Measurements from ENCODE around the gene STBD1. TPM values are rescaled to one million over a fixed set of nuclear protein-coding genes. Genes with fewer than 3 reads are reported as not detected.

Gene STBD1
- total and polyA plus RNA-seq, 2 experiments from 2014 or later: 2.0 to 2.6 TPM

DNA sequence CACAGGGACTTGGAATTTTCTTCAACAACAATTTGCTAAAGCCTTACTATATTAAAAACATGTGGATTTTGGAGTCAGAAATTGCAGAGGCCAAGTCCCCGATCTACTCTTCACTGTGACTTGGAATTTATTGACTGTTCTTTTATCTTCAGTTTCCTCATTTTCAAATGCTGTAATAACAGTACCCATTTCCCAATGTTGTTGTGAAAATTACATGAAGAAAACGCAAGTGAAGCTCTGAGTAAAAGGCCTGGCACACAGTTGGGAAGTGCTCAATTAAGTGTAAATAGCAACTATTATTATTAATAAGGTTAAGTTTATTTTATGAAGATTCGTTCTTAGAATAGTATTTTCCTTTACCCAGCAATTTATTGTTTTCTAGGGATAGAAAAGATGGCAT is 15.7 kb downstream of the STBD1 start (continued):
- TF ChIP-seq, protein P1, sequence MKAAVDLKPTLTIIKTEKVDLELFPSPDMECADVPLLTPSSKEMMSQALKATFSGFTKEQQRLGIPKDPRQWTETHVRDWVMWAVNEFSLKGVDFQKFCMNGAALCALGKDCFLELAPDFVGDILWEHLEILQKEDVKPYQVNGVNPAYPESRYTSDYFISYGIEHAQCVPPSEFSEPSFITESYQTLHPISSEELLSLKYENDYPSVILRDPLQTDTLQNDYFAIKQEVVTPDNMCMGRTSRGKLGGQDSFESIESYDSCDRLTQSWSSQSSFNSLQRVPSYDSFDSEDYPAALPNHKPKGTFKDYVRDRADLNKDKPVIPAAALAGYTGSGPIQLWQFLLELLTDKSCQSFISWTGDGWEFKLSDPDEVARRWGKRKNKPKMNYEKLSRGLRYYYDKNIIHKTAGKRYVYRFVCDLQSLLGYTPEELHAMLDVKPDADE (IDR thresholded peaks at IDR 0.05): no peak
- TF ChIP-seq EZH2 (IDR thresholded peaks at IDR 0.05; ENCODE audit: low read depth, unreplicated experiment): no peak
- TF ChIP-seq ZNF114 (CRISPR knock-in tag; IDR thresholded peaks at IDR 0.05): no peak

DNA sequence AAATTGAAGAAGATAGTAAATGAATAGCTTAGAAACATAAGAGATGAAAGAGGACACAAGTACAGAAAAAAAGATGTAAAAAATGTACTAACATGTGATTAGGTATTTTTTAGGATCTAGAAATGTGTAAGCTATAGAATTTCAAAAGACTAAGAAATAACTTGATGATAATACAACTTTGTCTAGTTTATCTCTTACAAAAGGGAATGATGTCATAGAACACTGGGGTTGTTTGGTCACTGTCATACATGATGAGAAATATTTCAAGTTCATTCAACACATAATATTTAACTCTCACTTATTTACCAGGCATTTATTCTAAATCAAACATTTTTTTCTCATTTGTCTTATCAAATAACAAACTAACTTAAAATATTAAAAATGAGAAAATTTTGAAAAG is 18.5 kb downstream of the STBD1 start:
- H3F3A ChIP-seq (replicated peaks; ENCODE audit: low read depth): no peaks in the 10 kb centered on the region
- H4K20me1 ChIP-seq (replicated peaks; ENCODE audit: insufficient read depth): no peaks in the 10 kb centered on the region
- no peaks in the 10 kb centered on the region for H3K79me2 ChIP-seq (replicated peaks; ENCODE audit: insufficient read depth)
- no peak overlapping the region for H3K27ac Mint-ChIP-seq
- H3K4me3 Mint-ChIP-seq: no peak overlapping the region
- H3K9me2 ChIP-seq (ENCODE audit: insufficient read depth): peaks cover 7% of the 10 kb centered on the region; the same call in 1 of the 2 replicates
- H3K27me3 ChIP-seq (ENCODE audit: insufficient read depth): no peaks in the 10 kb centered on the region
- ATAC-seq: no peak
- H3K4me3 ChIP-seq: no peak overlapping the region
- peaks cover 26% of the 10 kb centered on the region for H3K9me3 Mint-ChIP-seq
- no peak overlapping the region for H3K27ac ChIP-seq (ENCODE audit: low read depth)
- H3K4me2 ChIP-seq: no peak overlapping the region
- no peaks in the 10 kb centered on the region for H3K27me3 Mint-ChIP-seq (ENCODE audit: insufficient read depth, low read depth, poor library complexity)
- no peaks in the 10 kb centered on the region for H3K4me1 ChIP-seq (ENCODE audit: insufficient read depth)
- H3K36me3 Mint-ChIP-seq (ENCODE audit: low read depth): peaks cover 9% of the 10 kb centered on the region; the same call in 2 of the 3 replicates
- no peak overlapping the region for H2AFZ ChIP-seq
- H3K4me1 Mint-ChIP-seq: no peaks in the 10 kb centered on the region
- DNase-seq (ENCODE audit: low spot score): no peak
- 0 out of 2 replicates have a peak, but pooled peaks cover 4% of the 10 kb centered on the region for H3K36me3 ChIP-seq (ENCODE audit: insufficient read depth)
- no peak for TF ChIP-seq NANOG (IDR thresholded peaks at IDR 0.05; ENCODE audit: borderline replicate concordance)
- TF ChIP-seq JUNB (IDR thresholded peaks at IDR 0.05; ENCODE audit: unreplicated experiment): no peak
- no peak for TF ChIP-seq EZH2 (IDR thresholded peaks at IDR 0.05; ENCODE audit: low read depth, unreplicated experiment)
- no peak for TF ChIP-seq EZH2phosphoT487 (IDR thresholded peaks at IDR 0.05; ENCODE audit: unreplicated experiment)
- no peak for TF ChIP-seq ZNF331 (CRISPR knock-in tag; IDR thresholded peaks at IDR 0.05; ENCODE audit: low read depth)
- TF ChIP-seq, protein P1 (IDR thresholded peaks at IDR 0.05): no peak
- TF ChIP-seq, protein P2, sequence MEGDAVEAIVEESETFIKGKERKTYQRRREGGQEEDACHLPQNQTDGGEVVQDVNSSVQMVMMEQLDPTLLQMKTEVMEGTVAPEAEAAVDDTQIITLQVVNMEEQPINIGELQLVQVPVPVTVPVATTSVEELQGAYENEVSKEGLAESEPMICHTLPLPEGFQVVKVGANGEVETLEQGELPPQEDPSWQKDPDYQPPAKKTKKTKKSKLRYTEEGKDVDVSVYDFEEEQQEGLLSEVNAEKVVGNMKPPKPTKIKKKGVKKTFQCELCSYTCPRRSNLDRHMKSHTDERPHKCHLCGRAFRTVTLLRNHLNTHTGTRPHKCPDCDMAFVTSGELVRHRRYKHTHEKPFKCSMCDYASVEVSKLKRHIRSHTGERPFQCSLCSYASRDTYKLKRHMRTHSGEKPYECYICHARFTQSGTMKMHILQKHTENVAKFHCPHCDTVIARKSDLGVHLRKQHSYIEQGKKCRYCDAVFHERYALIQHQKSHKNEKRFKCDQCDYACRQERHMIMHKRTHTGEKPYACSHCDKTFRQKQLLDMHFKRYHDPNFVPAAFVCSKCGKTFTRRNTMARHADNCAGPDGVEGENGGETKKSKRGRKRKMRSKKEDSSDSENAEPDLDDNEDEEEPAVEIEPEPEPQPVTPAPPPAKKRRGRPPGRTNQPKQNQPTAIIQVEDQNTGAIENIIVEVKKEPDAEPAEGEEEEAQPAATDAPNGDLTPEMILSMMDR (conservative IDR thresholded peaks at IDR 0.05; ENCODE audit: low read depth in 2 of 2): no peak
- no peak for TF ChIP-seq STAT1 (IDR thresholded peaks at IDR 0.05; ENCODE audit: unreplicated experiment)
- TF ChIP-seq, protein P3, sequence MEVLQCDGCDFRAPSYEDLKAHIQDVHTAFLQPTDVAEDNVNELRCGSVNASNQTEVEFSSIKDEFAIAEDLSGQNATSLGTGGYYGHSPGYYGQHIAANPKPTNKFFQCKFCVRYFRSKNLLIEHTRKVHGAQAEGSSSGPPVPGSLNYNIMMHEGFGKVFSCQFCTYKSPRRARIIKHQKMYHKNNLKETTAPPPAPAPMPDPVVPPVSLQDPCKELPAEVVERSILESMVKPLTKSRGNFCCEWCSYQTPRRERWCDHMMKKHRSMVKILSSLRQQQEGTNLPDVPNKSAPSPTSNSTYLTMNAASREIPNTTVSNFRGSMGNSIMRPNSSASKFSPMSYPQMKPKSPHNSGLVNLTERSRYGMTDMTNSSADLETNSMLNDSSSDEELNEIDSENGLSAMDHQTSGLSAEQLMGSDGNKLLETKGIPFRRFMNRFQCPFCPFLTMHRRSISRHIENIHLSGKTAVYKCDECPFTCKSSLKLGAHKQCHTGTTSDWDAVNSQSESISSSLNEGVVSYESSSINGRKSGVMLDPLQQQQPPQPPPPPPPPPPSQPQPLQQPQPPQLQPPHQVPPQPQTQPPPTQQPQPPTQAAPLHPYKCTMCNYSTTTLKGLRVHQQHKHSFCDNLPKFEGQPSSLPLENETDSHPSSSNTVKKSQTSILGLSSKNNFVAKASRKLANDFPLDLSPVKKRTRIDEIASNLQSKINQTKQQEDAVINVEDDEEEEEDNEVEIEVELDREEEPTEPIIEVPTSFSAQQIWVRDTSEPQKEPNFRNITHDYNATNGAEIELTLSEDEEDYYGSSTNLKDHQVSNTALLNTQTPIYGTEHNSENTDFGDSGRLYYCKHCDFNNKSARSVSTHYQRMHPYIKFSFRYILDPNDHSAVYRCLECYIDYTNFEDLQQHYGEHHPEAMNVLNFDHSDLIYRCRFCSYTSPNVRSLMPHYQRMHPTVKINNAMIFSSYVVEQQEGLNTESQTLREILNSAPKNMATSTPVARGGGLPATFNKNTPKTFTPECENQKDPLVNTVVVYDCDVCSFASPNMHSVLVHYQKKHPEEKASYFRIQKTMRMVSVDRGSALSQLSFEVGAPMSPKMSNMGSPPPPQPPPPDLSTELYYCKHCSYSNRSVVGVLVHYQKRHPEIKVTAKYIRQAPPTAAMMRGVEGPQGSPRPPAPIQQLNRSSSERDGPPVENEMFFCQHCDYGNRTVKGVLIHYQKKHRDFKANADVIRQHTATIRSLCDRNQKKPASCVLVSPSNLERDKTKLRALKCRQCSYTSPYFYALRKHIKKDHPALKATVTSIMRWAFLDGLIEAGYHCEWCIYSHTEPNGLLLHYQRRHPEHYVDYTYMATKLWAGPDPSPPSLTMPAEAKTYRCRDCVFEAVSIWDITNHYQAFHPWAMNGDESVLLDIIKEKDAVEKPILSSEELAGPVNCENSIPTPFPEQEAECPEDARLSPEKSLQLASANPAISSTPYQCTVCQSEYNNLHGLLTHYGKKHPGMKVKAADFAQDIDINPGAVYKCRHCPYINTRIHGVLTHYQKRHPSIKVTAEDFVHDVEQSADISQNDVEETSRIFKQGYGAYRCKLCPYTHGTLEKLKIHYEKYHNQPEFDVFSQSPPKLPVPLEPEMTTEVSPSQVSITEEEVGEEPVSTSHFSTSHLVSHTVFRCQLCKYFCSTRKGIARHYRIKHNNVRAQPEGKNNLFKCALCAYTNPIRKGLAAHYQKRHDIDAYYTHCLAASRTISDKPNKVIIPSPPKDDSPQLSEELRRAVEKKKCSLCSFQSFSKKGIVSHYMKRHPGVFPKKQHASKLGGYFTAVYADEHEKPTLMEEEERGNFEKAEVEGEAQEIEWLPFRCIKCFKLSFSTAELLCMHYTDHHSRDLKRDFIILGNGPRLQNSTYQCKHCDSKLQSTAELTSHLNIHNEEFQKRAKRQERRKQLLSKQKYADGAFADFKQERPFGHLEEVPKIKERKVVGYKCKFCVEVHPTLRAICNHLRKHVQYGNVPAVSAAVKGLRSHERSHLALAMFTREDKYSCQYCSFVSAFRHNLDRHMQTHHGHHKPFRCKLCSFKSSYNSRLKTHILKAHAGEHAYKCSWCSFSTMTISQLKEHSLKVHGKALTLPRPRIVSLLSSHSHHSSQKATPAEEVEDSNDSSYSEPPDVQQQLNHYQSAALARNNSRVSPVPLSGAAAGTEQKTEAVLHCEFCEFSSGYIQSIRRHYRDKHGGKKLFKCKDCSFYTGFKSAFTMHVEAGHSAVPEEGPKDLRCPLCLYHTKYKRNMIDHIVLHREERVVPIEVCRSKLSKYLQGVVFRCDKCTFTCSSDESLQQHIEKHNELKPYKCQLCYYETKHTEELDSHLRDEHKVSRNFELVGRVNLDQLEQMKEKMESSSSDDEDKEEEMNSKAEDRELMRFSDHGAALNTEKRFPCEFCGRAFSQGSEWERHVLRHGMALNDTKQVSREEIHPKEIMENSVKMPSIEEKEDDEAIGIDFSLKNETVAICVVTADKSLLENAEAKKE (CRISPR knock-in tag; IDR thresholded peaks at IDR 0.05): no peak
- TF ChIP-seq CREB1 (CRISPR knock-in tag; IDR thresholded peaks at IDR 0.05; ENCODE audit: low read depth): no peak

Measured in GM23338 (cell line).